ENCODE measurements around the gene IL1F10.

Gene IL1F10

GRCh38 chr2:113113807-113114206, 46.0 kb downstream of the IL1F10 start:
- no peak for FAIRE-seq

GRCh38 chr2:113114224-113114945, 46.6 kb downstream of the IL1F10 start:
- no peak for FAIRE-seq

GRCh38 chr2:113114996-113115395, 47.2 kb downstream of the IL1F10 start:
- no peak for FAIRE-seq

GRCh38 chr2:113116100-113116958, 48.6 kb downstream of the IL1F10 start:
- FAIRE-seq, result no peak

- no peak for FAIRE-seq
Observed at GRCh38 chr2:113117541-113118262, 49.9 kb downstream of the IL1F10 start.

GRCh38 chr2:113118263-113118657, 50.5 kb downstream of the IL1F10 start:
- no peak for FAIRE-seq

GRCh38 chr2:113119111-113119510, 51.3 kb downstream of the IL1F10 start:
- no peak for FAIRE-seq

GRCh38 chr2:113120861-113121260, 53.1 kb downstream of the IL1F10 start:
- FAIRE-seq, result no peak

- FAIRE-seq, result no peak
Observed at GRCh38 chr2:113122364-113122763, 54.6 kb downstream of the IL1F10 start.

GRCh38 chr2:113123726-113124125, 56.0 kb downstream of the IL1F10 start:
- no peak for FAIRE-seq

- no peak for FAIRE-seq
Observed at GRCh38 chr2:113124181-113124961, 56.6 kb downstream of the IL1F10 start.

All from endometrium (tissue), 2 donors.